HG02981 (cell line): ENCODE measurements around the gene ATG4B.

Experiments
- ATAC-seq: cut with Tn5 transposase; IDR thresholded peaks from one replicate; pipeline ENCODE4 v1.9.1; 2021; ENCODE audit warnings: mild to moderate bottlenecking, moderate library complexity; ENCODE audit not compliant: unreplicated experiment

Gene ATG4B

DNA sequence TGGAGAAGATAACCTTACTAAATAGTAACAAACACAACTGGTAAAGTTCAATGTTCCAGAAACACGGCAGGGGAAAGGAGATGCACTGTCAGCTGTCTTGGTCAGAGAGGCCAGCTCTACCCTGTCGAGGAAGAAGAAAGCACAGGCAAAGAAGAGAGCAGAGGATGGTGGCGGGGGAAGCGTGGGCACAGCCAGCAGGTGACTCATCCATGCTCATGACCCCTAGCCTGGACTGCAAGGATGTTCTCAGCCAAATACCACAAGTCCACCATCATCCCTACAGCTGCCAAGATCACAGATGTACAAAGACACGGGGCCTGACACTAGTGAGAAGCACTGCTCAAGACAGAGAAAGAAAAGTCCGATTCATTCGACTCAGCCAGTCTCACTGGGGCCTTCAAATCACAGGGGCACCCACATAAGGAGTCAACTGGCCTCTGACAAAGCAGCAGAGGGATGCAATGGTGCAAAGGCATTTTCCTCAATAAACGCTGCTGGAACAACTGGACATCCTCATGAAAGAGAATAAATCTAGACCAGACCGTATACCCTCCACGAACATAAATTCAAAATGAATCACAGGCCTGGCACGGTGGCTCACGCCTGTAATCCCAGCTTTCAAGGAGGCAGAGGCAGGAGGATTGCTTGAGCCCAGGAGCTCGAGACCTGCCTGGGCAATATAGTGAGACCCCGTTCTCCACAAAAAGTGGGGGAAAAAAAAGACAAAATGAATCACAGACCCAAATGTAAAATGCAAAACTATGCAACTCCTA lies 43.5 kb downstream of the ATG4B start:
- ATAC-seq: no peak

DNA sequence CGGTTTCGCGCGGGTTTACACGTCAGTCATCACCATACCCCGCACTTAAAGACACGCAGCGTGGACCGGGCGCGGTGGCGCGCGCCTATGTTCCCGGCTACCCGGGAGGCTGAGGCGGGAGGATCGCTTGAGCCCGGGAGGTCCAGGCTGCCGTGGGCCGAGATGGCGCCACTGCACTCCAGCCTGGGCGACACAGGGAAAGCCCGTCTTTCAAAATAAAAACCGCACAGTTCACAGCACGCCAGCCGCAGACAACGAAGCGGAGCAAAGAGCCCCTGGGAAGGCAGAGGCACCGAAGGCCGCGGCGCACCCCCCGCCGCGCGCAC lies 48.8 kb downstream of the ATG4B start:
- ATAC-seq: no peak

DNA sequence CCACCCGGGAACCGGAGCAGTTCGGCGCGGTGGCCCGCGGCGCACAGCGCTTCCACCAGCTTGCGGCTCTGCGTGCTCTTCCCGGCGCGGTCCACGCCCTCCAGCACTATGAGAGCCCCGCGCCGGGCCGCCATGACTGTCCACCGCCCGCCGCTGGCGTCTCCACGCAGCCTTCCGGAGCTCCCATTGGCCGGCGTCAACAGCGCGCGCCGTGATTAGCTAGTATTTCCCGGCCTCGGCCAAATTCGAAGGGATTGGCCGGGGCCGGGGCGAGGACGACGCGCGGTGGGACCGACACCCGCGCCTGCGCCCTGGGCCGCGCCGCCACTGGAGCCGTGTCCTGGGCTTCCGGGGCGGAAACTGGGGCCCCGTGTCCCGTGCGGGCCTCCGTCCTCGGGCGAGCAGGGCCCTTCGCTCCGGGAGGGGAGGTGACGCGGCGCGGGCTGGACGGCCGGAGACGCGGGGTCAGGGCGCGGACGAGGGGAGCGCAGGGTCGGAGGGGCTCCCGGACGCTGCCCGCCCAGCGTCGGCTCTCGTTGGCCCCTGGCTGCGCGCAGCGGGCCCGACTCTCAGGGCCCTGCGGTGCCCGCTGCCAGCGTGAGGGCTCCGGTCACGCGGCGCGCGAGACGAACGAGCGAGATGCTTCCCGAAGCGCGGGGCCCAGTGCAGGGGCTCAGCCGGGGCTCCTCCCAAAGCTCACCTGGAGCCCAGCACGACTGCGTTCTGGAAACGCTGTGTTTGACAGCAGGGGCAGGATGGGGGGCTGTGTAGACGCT lies 49.3 kb downstream of the ATG4B start, which contains the start of gene DTYMK:
TSS of gene DTYMK (minus strand) at position 166 of the 776 bp plus-strand sequence. CDS start at position 134, 32 bp downstream.
- peak; percentile 97 for ATAC-seq

DNA sequence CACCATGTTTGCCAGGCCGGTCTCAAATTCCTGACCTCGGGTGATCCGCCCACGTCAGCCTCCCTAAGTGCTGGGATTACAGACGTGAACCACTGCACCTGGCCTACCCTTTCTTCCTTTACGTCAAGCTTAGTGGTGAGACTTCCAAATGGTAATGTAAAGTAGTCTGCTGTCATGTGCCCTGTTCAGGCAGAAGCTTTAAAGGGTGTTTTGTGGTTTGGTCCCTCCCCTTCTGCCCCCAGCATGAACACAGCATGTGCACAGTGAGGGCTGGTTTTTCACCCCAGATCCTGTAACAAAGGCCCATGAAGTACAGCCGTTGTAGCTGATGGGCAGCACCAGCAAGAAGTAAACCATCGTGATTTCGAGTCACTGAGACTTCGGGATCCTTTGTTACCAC lies 51.8 kb downstream of the ATG4B start:
- no peak for ATAC-seq

DNA sequence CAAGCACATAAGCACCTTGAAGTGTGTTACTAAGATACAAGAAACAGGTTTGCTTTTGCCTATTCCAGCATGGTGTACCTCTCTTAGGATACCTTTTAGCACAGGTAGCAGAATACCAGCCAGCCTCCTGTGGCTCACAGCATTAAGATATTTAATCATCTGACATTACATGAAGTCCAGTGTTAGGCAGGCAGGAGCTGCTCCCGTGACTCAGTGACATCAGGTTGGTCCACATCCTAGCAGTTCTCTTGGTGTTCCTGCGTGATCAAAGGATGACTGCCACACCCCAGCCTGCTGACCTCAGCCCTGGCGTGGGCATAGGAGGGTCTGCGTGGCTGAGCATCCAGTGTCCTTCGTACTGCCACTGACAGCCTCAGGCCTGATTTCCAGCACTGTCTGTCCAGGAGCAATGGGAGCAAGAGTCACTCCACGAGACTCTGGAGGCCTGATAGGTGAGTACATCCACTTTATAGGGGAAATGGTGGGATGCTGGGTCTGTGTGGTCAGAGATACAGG lies 52.8 kb downstream of the ATG4B start:
- ATAC-seq: no peak

DNA sequence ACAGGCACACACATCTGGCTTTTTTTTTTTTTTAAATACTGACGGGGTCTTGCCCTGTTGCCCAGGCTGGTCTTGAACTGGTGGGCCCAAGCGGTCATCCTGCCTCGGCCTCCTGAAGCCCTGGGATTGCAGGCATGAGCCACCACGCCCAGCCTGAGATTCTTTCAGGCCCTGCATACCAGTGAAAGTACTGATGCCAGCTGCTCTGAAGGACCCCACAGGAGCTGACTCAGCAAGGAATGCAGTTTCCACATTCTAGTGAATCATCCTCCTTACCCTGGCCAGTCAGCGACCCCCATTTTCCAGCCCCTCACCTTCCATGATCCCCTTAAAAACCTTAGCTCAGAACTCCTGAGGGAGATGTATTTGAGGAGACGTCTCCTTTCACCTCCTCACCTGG lies 55.0 kb downstream of the ATG4B start:
- no peak for ATAC-seq

DNA sequence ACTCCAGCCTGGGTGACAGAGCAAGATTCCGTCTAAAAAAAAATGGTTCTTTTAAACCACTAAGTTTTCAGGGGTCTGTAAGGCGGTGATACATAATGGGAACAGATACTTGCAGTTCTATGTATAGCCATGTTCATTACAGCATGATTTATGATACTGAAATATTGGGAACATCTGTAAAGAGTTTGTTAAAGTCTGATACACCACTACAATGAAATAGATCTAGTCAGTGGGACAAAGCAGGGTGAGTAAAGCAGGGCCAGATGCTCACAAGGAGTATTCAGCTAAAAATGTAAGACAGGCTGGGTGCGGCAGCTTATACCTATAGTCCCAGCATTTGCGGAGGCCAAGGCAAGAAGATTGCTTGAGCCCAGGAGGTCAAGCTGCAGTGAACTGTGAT lies 58.2 kb downstream of the ATG4B start:
- no peak for ATAC-seq

DNA sequence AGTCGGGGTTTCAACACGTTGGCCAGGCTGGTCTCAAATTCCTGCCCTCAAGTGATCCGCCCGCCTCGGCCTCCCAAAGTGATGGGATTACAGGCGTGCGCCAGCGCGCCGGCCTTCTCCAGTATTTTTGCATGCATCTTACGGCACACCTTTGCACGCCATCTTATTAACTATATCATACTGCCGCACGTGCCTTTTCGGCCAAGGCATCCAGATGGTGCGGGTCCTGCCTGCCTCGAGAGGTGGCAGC lies 63.6 kb downstream of the ATG4B start:
- no peak for ATAC-seq

DNA sequence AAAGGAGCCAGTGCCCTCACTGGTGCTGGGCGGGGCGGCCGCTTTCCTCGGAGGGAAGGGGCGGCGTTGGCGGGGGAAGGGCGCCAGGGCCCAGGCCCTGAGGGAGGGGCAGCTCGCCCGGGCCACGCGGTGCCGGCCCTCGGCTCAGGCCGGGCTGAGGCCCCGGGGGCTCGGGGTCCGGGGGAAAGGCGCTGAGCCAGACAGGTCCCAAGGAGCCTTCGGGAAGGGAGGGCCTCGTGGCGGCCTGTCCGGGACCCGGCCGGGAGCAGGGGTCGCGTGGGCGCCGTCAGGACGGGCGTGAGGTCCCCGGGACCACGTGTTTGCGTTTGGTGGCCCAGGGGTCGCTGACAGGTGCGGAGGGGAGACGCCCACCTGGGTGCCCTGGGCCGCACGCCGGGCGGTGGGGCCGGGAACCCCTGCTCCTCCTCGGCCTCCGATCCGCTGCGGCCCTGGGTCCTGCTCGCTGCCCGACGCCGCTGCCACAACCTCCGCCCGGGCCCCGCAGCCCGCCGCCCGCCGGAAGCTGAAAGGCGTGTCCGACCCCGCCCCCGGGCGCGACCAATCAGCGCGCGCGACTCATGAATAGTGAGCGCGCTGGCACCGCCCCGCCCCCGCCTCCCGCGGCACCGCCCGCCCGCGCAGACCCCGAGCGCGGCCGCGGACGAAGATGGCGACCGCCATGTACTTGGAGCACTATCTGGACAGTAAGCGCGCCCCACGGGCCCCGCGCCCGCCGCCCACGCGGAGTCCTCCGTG lies 64.1 kb downstream of the ATG4B start, which contains the start of gene ING5:
TSS of gene ING5 (plus strand) at position 641 of the 756 bp plus-strand sequence. CDS start at position 668, 27 bp downstream.
- ATAC-seq: peak; percentile 50

DNA sequence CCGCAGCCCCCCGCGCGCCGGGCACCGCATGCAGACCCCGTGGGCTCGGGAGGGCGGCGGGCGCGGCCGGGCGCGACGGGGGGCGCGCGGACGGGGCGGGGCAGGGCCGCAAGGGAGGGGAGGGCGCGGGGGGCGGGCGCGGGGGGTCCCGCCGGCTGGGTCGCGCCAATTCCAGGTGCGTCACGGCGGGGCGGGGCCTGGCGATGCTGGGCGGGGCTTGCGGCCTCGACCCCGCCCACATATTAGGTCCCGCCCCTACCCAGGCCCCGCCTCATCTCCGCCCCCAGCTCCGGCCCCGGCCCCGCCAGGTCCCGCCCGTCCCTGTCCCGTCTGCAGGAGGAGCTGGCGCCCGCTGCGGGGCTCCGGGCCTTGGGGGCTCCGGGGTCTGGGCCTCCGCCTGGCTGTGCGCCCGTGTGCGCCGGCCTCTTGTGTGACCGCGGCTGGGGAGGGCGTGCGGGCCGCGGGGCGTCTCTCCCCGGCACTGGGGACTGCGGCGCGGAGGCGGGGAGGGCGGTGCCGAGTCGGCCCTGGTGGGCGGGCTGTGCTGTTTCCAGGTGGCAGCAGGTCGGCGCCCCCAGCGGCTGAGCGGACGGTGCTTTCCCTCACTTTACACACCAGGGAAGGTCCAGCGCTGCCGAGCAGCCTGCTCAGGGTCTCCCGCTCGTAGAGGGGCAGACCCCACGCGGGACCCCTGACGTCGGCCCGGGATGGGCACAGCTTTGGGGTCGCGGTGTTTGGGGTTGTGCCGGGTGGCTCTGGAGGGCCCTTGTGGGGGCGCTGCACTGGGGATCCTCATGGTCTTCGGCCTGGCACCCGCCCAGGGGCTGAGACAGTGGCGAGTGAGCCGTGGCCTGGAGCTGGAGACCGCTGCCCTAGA lies 64.9 kb downstream of the ATG4B start:
- peak; percentile 66 for ATAC-seq

DNA sequence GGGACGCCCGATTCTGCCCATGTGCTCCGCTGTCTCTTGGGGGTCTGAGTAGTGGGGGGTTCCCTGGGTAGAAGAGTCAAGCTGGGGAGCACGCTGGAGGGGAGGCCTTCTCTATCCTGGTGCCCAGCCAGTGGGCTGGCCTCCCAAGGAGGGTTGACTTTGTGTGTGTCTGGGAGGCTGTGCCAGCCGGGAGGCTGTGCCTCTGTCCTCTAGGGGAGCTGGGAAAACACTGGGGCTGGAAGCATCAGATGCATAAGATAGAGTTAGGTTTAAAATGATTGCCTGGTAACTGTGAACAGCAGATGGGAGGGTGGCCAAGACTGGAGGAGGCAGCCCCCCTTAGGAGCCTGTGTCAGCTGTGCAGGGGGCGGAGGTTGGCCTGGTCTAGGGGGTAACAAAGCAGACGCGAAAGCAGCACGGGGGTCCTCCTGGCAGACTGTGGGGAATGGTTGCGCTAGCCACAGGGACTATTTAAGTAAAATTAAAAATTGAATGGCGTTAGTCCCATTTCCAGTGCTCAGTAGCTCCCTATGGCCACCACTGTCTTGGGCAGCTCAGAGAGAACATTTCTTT lies 65.6 kb downstream of the ATG4B start:
- ATAC-seq: no peak

DNA sequence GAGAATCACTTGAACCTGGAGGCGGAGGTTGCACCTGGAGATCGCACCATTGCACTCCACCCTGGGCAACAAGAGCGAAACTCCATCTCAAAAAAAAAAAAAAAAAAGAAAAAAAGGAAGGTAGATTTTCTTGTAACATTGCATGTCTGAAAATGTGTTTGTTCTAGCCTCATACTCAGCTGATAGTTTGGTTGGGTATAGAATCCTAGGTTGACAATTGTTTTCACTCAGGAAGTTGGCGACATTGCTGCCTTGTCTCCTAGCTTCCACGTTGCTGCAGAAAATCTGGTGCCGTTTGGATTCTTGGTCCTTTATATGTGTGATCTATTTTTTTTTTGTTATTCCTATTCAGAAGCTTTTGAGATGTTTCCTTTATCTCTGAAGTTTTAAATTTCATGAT lies 69.0 kb downstream of the ATG4B start:
- ATAC-seq: no peak

DNA sequence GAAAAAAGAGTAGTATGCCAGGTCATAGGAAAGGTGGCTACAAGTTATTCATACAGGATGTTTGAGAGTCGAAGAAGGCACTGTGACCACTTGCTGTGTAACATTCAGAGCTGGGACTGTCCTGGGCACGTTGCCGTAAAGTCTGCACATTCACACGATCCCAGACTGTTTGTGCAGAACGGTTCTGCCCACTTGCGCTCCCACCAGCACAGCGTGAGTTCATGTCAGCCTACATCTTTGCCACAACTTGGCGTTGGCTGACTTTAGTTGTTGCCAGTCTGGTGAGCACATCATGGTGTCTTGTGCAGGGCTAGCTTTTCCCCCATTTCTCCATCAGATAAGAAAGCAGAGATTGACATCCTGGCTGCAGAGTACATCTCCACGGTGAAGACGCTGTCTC lies 71.4 kb downstream of the ATG4B start:
- ATAC-seq: no peak

DNA sequence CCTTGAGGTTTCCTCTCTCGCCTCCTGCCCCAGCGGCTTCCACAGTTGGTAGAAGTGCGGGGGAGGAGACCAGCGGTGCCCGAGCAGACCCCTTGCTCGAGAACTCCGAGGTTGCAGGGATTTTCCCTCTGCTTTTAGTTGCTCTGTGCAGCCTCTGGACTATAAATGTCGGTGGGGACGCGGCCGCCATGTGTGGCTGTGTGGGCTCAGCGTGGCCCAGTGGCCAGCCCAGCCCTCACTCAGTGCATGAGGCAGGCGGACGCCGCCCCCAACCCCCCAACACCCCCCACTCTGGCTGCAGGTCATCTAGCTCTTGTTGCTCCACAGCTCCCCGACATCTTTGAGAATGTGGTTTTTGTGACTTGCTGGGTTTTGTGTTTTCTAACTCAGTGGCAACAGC lies 81.6 kb downstream of the ATG4B start:
- no peak for ATAC-seq

DNA sequence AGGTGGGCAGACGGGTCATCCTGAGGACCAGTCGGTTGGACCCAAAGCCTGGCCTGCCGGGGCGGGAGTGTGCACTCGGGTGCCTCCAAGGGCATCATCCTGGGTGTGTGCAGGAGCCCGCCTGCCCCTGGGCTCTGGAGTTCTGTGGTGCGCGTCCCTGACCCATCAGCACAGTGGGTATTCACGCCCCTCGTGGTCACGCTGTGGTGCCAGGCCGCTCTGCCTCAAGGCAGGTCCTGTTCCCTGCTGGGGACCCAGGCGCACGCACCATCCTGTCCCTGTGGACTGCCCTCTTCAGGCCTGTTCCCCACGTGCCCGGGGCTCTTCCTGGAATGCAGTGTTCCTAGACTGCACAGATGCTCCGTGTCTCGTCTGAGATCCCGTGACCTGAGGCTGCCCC lies 82.6 kb downstream of the ATG4B start:
- no peak for ATAC-seq

DNA sequence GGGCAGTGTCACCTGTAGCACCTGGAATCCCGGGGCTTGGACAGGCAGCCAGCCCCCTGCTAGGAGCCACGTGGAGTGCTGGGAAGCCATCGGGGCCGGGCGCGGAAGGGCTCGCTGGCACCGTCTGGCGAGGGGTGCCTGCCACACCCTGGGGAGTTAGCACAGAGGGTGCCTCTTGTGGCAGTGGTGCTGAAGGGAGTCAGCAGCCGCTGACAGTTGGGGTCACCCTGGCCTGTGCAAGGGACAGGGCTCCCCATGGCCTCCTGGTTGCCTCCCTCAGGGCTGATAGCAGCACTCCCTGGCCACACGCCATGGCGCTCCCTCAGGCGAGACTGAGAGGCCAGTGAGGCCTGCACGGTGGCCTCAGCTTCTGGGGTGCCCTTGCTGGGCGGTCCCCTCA lies 83.1 kb downstream of the ATG4B start:
- ATAC-seq: no peak

DNA sequence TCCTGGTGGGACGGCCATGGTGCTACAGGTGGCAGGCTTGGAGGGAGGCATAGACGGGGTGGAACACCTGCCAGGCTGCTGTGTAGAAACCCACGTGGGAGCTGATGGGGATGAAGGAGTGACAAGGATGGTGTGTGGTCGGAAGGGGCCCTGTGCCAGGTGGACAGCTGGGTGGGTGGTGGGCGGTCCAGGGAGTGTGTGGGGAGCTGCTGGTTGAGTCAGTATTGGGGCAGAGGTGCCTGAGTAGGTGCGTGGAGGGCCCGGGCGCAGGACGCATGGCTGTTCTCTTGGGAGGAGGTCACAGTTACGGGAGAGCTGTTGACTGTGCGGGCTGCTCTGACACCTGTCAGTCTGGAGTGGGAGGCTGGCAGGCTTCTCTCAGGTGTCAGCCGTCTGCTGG lies 84.4 kb downstream of the ATG4B start:
- ATAC-seq: no peak

DNA sequence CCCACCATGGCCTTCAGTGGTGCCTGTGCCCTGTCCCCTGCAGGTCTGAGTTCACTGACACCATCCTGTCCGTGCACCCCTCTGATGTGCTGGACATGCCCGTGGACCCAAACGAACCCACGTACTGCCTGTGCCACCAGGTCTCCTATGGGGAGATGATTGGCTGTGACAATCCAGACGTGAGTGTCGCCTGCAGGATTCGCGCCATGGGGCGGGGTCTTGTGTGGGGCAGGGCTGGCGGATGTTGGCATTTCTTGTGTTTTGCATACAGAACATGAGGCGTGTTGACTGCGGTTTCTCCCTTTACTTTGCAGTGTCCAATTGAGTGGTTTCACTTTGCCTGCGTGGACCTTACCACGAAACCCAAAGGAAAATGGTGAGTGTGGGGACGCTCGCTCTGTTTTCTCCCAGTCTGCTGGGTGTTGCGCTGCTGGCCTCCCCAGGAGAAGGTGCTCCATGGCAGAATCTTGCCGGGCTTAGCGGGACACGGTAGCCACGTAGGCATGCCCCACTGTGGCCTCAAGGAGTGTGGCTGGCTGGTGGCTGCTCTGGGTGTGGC lies 85.5 kb downstream of the ATG4B start:
- ATAC-seq: no peak
